Keratinocyte (primary cell): ENCODE results near the gene FGF5. TPM values are rescaled to one million over a fixed set of nuclear protein-coding genes. Genes with fewer than 3 reads are reported as not detected.

ENCODE experiments used
- DNase-seq: peaks from one replicate; pipeline ENCODE4 v3.0.0-alpha.2; 2011; ENCODE audit warnings: low read depth, missing footprints, low spot score
- FAIRE-seq: peaks from 2 replicates; lab custom pipeline; 2011; peaks lifted over from hg19 to GRCh38; lab: Jason Lieb, UNC
- H2AFZ ChIP-seq: 2 replicates; pipeline ENCODE4 v1.6.0; 2012; ENCODE audit warnings: low read length, control low read depth, inconsistent platforms; ENCODE audit not compliant: control insufficient read depth
- H3K27ac ChIP-seq: 2 replicates; pipeline ENCODE4 v1.5.1; 2011; ENCODE audit warnings: low read length; ENCODE audit not compliant: control insufficient read depth, insufficient read depth
- H3K27me3 ChIP-seq: 3 replicates; pipeline ENCODE4 v1.6.0; 2011; ENCODE audit warnings: low read length; ENCODE audit not compliant: control insufficient read depth, insufficient read depth; ENCODE audit errors: extremely low read depth
- H3K36me3 ChIP-seq, 2 experiments: 2 replicates in 1 of 2; 3 replicates in 1 of 2; pipeline ENCODE4 v1.5.1; 2011; ENCODE audit warnings: low read length in 2 of 2, mild to moderate bottlenecking in 1 of 2; ENCODE audit not compliant: control insufficient read depth in 2 of 2, insufficient read depth in 2 of 2; ENCODE audit errors: extremely low read depth in 1 of 2
- H3K4me1 ChIP-seq: 3 replicates; pipeline ENCODE4 v1.5.1; 2011; ENCODE audit warnings: low read length; ENCODE audit not compliant: control insufficient read depth, insufficient read depth; ENCODE audit errors: extremely low read depth
- H3K4me2 ChIP-seq: 3 replicates; pipeline ENCODE4 v1.6.0; 2011; ENCODE audit warnings: low read depth, low read length; ENCODE audit not compliant: control insufficient read depth, insufficient read depth; ENCODE audit errors: extremely low read depth
- H3K4me3 ChIP-seq, 3 experiments: fragments of 200-600 bp in 1 of 3; sonication (generic) in 1 of 3; 2 replicates in 2 of 3; 3 replicates in 1 of 3; pipeline ENCODE4 v1.5.1; 2011 to 2016; ENCODE audit warnings: low read length in 3 of 3, mild to moderate bottlenecking in 3 of 3, control low read depth in 2 of 3, inconsistent platforms in 1 of 3, low read depth in 1 of 3, mixed read lengths in 1 of 3, mixed run types in 1 of 3, moderate library complexity in 1 of 3; ENCODE audit not compliant: control insufficient read depth in 2 of 3, insufficient read depth in 2 of 3; ENCODE audit errors: extremely low read depth in 1 of 3
- H3K79me2 ChIP-seq: 2 replicates; pipeline ENCODE4 v1.6.0; 2012; ENCODE audit warnings: low read length; ENCODE audit not compliant: control insufficient read depth, insufficient read depth
- H3K9ac ChIP-seq: 3 replicates; pipeline ENCODE4 v1.6.0; 2011; ENCODE audit warnings: low read length; ENCODE audit not compliant: control insufficient read depth, insufficient read depth; ENCODE audit errors: extremely low read depth
- H3K9me1 ChIP-seq: 3 replicates; pipeline ENCODE4 v1.6.0; 2011; ENCODE audit warnings: low read length; ENCODE audit not compliant: control insufficient read depth, insufficient read depth; ENCODE audit errors: extremely low read depth
- H3K9me3 ChIP-seq: 2 replicates; pipeline ENCODE4 v1.5.1; 2012; ENCODE audit warnings: low read depth, low read length; ENCODE audit not compliant: control insufficient read depth
- H4K20me1 ChIP-seq: 3 replicates; pipeline ENCODE4 v1.6.0; 2011; ENCODE audit warnings: low read length; ENCODE audit not compliant: control insufficient read depth, insufficient read depth; ENCODE audit errors: extremely low read depth
- EZH2 ChIP-seq: IDR thresholded peaks from one replicate; pipeline ENCODE4 v1.6.1; 2012; ENCODE audit warnings: inconsistent platforms, mild to moderate bottlenecking, low read length, moderate library complexity
- dilution Hi-C: fragments of 300-500 bp; cut with MboI; formaldehyde crosslinking; loops from one replicate; pipeline ENCODE4 v1.7.0; 2020; ENCODE audit warnings: low sequenced_read_pairs; ENCODE audit not compliant: extremely low pct_ligation_motif_present
- polyA plus RNA-seq, 5 experiments: library from polyadenylated mRNA; depleted of rRNA in 3 of 5; stranded (reverse) in 3 of 5; stranded (forward) in 1 of 5; unstranded in 1 of 5; fragments of >200 nt; gene quantifications; 1 replicate in 1 of 5; 2 replicates in 3 of 5; 3 replicates in 1 of 5; pipeline versions ENCODE4 v1.2.1 to v1.2.3, GENCODE V29; 2011 to 2012; ENCODE audit warnings: missing spikeins in 2 of 5, low read depth in 1 of 5, low replicate concordance in 1 of 5
- TF ChIP-seq, protein P1 (sequence below), 3 experiments: IDR thresholded peaks in 1 of 3; conservative IDR thresholded peaks in 1 of 3; optimal IDR thresholded peaks in 1 of 3; 2 replicates in 2 of 3; 3 replicates in 1 of 3; pipeline versions ENCODE3 to v1.5.1; 2011; ENCODE audit warnings: low read length in 3 of 3, mild to moderate bottlenecking in 3 of 3, moderate library complexity in 2 of 3, control low read depth in 1 of 3, inconsistent platforms in 1 of 3; ENCODE audit not compliant: insufficient read depth in 2 of 3; ENCODE audit errors: extremely low read depth in 1 of 3

Gene FGF5
- polyA plus RNA-seq, 1 donor (not counting 4 experiments of a cell fraction or from before 2014, with no cell fraction given): 3.9 TPM

DNA sequence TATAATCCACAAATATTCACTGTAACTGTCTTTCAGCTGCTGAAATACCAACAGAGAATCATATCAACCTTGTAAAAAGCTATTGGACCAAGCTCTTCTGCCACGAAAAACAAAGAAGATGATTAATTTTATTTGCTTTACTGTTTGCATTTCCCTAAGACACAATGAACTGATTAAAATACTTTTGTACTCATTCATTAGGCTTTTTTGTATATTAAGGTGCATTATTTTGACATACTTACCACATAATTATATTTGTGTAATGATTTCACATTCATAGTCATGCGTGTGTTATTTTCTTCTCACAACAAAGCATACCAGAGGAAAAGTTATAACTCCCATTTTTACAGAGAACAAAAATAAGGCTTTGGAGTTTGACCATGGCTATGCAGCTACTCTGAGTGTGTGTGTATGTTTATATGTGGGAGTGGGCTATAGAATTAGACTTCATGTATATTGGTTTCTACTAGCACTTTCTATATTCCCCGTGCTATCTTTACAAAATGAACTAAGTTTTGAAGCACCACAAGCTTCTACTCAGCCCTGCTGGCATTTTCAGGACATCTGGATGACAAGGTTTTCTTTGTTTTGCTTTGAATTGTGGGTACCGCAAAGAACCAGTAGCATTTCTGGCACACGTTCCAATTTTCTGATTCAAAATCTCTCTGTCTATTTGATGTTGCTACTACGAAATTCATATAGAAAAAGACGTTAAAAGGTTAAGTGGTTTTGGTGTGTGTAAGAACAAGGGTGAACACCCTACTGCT lies 11.0 kb upstream of the FGF5 start:
- no peak overlapping the region for H3K9ac ChIP-seq
- no peak overlapping the region for H2AFZ ChIP-seq
- no peak for DNase-seq
- H3K9me1 ChIP-seq: no peaks in the 10 kb centered on the region
- no peak for TF ChIP-seq EZH2
- TF ChIP-seq, protein P1, sequence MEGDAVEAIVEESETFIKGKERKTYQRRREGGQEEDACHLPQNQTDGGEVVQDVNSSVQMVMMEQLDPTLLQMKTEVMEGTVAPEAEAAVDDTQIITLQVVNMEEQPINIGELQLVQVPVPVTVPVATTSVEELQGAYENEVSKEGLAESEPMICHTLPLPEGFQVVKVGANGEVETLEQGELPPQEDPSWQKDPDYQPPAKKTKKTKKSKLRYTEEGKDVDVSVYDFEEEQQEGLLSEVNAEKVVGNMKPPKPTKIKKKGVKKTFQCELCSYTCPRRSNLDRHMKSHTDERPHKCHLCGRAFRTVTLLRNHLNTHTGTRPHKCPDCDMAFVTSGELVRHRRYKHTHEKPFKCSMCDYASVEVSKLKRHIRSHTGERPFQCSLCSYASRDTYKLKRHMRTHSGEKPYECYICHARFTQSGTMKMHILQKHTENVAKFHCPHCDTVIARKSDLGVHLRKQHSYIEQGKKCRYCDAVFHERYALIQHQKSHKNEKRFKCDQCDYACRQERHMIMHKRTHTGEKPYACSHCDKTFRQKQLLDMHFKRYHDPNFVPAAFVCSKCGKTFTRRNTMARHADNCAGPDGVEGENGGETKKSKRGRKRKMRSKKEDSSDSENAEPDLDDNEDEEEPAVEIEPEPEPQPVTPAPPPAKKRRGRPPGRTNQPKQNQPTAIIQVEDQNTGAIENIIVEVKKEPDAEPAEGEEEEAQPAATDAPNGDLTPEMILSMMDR (optimal IDR thresholded peaks at IDR 0.05 in 1 of 3, IDR thresholded peaks at IDR 0.05 in 1 of 3, conservative IDR thresholded peaks at IDR 0.05 in 1 of 3; ENCODE audit: extremely low read depth in 1 of 3, insufficient read depth in 2 of 3, low read length in 3 of 3): no peak
- dilution Hi-C loops: no loop called here
- no peaks in the 10 kb centered on the region for H3K36me3 ChIP-seq
- no peak for FAIRE-seq
- H3K9me3 ChIP-seq: no peaks in the 10 kb centered on the region
- no peaks in the 10 kb centered on the region for H4K20me1 ChIP-seq
- H3K27me3 ChIP-seq: peaks cover 3% of the 10 kb centered on the region
- no peak overlapping the region for H3K4me2 ChIP-seq
- no peak overlapping the region for H3K27ac ChIP-seq
- H3K79me2 ChIP-seq: no peaks in the 10 kb centered on the region
- no peaks in the 10 kb centered on the region for H3K4me1 ChIP-seq
- no peak overlapping the region for H3K4me3 ChIP-seq

DNA sequence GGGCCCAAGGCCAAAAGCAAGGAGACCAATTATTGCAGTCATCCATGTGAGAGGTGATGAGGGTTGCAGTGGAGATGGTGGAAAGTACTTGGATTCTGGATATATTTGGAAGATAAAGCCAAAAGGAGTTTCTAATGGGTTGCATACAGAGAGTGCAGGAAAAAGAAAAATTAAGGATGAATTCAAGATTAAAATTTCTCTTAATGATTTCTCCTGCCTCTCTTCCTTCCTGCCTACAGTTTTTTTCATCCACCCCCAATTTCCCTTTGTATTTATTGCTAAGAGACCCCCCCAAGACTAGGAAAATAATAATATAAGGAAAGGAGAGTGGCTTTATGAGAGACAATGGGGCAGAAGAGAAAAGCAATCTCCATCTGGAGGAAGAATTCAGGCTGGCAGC lies 8.6 kb upstream of the FGF5 start:
- no peak for FAIRE-seq
- no peak overlapping the region for H3K4me3 ChIP-seq

More for the DNA sequence above, 8.6 kb upstream of the FGF5 start:
- H3K9ac ChIP-seq: no peak overlapping the region
- no peaks in the 10 kb centered on the region for H3K9me3 ChIP-seq
- H2AFZ ChIP-seq: no peak overlapping the region
- no peaks in the 10 kb centered on the region for H3K36me3 ChIP-seq
- H3K4me1 ChIP-seq: no peaks in the 10 kb centered on the region
- no peak overlapping the region for H3K27ac ChIP-seq
- no peak overlapping the region for H3K4me2 ChIP-seq
- H3K79me2 ChIP-seq: no peaks in the 10 kb centered on the region
- no peaks in the 10 kb centered on the region for H4K20me1 ChIP-seq
- TF ChIP-seq, protein P1 (optimal IDR thresholded peaks at IDR 0.05 in 1 of 3, IDR thresholded peaks at IDR 0.05 in 1 of 3, conservative IDR thresholded peaks at IDR 0.05 in 1 of 3; ENCODE audit: extremely low read depth in 1 of 3, insufficient read depth in 2 of 3, low read length in 3 of 3): no peak
- no peak for TF ChIP-seq EZH2
- DNase-seq: no peak
- H3K27me3 ChIP-seq: peaks cover 8% of the 10 kb centered on the region
- dilution Hi-C loops: no loop called here
- no peaks in the 10 kb centered on the region for H3K9me1 ChIP-seq
